RWPE1 (cell line): Measurements from ENCODE around the gene AREL1.

ENCODE experiments used
- CTCF ChIA-PET: fragments of 350-600 bp; sonication (Branson Sonifier 250); formaldehyde crosslinking; extraction: SDS; loops from one replicate; lab custom pipeline; 2021; lab: Yijun Ruan, JAX
- POLR2A ChIA-PET: fragments of 400-600 bp; formaldehyde crosslinking; extraction: SDS; loops from one replicate; lab custom pipeline; 2020; ENCODE audit warnings: antibody characterized with exemption; ENCODE audit not compliant: low non-redundant PET; lab: Yijun Ruan, JAX
- DNase-seq: peaks from one replicate; pipeline ENCODE4 v3.0.0; 2012; ENCODE audit warnings: low spot score
- H3K27ac ChIP-seq: fragments of 450-650 bp; 2 replicates; pipeline ENCODE4 v1.5.1; 2017
- TF ChIP-seq, protein P1 (sequence below): fragments of 450-650 bp; conservative IDR thresholded peaks from 2 replicates; pipeline ENCODE4 v1.5.1; 2017; ENCODE audit warnings: low read depth, mild to moderate bottlenecking

AREL1 gene

DNA sequence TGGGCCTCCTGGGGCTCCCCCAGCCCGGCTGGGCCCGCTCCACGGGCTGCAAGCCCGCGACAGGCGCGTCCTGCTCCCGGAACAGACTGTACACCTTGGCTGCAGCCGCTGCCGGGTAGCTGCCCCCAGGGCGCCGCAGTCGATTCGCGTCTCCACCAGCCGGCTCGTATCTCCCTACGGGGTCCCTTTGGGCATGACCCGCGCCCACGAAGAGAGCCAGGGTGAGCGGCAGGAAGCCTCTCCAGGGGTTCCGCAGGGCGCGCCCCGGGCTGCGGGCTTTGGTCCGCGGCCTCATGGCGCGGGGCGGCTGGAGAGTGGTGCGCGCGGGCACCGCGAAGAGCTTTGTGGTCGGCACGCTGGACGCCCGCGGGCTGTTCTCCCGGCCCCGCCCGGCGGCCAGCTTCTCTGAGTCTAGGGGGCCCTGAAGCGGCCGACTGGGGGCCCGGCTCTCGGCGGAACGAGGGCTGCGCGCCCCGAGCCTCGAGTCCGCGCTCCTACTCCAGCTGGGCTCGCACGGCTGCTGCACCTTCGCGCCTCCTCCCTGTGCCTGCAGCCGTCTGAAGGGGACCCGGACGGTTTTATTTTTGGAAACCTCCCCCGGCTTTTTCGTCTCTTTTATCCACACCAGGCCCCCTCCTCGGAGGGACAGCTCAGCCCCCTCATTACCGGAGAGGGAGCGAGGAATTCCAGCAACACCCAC, 101.1 kb downstream of the AREL1 start, which contains the start of gene LTBP2:
LTBP2 (minus strand) TSS at position 588 of the 700 bp plus-strand sequence; CDS start at position 295, 293 bp downstream.
- peak within 1 kb of the TSS; percentile 84 for H3K27ac ChIP-seq
- POLR2A ChIA-PET: interaction anchor here (0.6 to 0.7 kb wide), 2 partner anchors 43 to 46 kb away, joined by 3 read pairs; no protein-coding TSS in a partner anchor
- TF ChIP-seq, protein P1, sequence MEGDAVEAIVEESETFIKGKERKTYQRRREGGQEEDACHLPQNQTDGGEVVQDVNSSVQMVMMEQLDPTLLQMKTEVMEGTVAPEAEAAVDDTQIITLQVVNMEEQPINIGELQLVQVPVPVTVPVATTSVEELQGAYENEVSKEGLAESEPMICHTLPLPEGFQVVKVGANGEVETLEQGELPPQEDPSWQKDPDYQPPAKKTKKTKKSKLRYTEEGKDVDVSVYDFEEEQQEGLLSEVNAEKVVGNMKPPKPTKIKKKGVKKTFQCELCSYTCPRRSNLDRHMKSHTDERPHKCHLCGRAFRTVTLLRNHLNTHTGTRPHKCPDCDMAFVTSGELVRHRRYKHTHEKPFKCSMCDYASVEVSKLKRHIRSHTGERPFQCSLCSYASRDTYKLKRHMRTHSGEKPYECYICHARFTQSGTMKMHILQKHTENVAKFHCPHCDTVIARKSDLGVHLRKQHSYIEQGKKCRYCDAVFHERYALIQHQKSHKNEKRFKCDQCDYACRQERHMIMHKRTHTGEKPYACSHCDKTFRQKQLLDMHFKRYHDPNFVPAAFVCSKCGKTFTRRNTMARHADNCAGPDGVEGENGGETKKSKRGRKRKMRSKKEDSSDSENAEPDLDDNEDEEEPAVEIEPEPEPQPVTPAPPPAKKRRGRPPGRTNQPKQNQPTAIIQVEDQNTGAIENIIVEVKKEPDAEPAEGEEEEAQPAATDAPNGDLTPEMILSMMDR: no peak
- CTCF ChIA-PET: interaction anchor here (0.6 to 2.7 kb wide), 22 partner anchors 9 to 264 kb away, joined by 3 to 15 read pairs (median 3); partner anchors contain the start of gene PROX2
- no peak for DNase-seq
